Tibial nerve (tissue), 3 donors: ENCODE data around the gene GPC3.

Experiments used
- POLR2A ChIP-seq, 2 donors: fragments of 450-650 bp; IDR thresholded peaks; one replicate each; pipeline ENCODE4 v1.6.1; 2017; ENCODE audit warnings: antibody characterized with exemption in 2 of 2, mild to moderate bottlenecking in 2 of 2, moderate library complexity in 2 of 2
- TF ChIP-seq, protein P1 (sequence below), 5 experiments: fragments of 200-600 bp in 3 of 5; fragments of 450-650 bp in 2 of 5; sonication (generic) in 3 of 5; IDR thresholded peaks; one replicate each; pipeline ENCODE4 v1.5.1; 2016 to 2019; ENCODE audit warnings: antibody characterized with exemption in 5 of 5, mild to moderate bottlenecking in 3 of 5, moderate library complexity in 2 of 5

DNA sequence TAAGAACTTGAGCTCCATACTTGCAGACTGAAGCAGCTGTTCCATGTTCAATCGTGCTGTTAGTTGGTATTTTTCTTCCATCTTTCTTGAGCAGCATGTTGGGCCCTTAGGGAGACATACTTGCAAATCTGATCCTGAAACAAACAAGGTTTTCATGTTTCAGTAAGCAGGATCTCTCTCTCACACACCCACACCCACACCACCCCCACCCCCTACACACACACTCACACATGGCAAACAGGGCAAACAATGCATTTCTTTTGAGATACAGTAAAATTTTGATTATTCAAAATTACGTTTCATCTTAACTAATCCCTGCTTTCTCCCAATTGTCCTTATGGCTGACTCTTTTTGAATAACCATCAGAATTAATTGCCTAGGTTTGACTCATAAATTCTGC, 32.3 kb downstream of the GPC3 start:
- TF ChIP-seq, protein P1, sequence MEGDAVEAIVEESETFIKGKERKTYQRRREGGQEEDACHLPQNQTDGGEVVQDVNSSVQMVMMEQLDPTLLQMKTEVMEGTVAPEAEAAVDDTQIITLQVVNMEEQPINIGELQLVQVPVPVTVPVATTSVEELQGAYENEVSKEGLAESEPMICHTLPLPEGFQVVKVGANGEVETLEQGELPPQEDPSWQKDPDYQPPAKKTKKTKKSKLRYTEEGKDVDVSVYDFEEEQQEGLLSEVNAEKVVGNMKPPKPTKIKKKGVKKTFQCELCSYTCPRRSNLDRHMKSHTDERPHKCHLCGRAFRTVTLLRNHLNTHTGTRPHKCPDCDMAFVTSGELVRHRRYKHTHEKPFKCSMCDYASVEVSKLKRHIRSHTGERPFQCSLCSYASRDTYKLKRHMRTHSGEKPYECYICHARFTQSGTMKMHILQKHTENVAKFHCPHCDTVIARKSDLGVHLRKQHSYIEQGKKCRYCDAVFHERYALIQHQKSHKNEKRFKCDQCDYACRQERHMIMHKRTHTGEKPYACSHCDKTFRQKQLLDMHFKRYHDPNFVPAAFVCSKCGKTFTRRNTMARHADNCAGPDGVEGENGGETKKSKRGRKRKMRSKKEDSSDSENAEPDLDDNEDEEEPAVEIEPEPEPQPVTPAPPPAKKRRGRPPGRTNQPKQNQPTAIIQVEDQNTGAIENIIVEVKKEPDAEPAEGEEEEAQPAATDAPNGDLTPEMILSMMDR (IDR thresholded peaks at IDR 0.05), result no peak
- no peak for TF ChIP-seq POLR2A (IDR thresholded peaks at IDR 0.05)
